Astrocyte (in vitro differentiated cells and primary cell): ENCODE measurements around the gene OSGEPL1.

Experiments used
- CTCF ChIP-seq: IDR thresholded peaks from 2 replicates; pipeline ENCODE4 v1.5.1; 2011; ENCODE audit warnings: low read depth, mild to moderate bottlenecking, inconsistent platforms, low read length, moderate library complexity; ENCODE audit not compliant: insufficient read depth
- EZH2 ChIP-seq: IDR thresholded peaks from 2 replicates; pipeline ENCODE4 v1.6.1; 2012; ENCODE audit warnings: mild to moderate bottlenecking, low read length, inconsistent platforms; ENCODE audit not compliant: insufficient read depth

GRCh38 chr2:189794310-189794709 lies 31.7 kb upstream of the OSGEPL1 start:
- no peak for TF ChIP-seq CTCF
- TF ChIP-seq EZH2, result no peak
